A549 treated with dexamethasone at 1 μM for 4 hours (cell line): ENCODE measurements around the gene B3GNT2. TPM values are rescaled to one million over a fixed set of nuclear protein-coding genes. Genes with fewer than 3 reads are reported as not detected.

Source experiments
- total RNA-seq: library from RNA; stranded (reverse); fragments of 200-300 nt; extraction: Qiagen RNA extraction; gene quantifications from 5 replicates; pipeline ENCODE4 v1.2.3, GENCODE V29; 2022

B3GNT2 gene
- 36.5 to 48.9 TPM (median 48.2 TPM) in 5 replicates for total RNA-seq

DNA sequence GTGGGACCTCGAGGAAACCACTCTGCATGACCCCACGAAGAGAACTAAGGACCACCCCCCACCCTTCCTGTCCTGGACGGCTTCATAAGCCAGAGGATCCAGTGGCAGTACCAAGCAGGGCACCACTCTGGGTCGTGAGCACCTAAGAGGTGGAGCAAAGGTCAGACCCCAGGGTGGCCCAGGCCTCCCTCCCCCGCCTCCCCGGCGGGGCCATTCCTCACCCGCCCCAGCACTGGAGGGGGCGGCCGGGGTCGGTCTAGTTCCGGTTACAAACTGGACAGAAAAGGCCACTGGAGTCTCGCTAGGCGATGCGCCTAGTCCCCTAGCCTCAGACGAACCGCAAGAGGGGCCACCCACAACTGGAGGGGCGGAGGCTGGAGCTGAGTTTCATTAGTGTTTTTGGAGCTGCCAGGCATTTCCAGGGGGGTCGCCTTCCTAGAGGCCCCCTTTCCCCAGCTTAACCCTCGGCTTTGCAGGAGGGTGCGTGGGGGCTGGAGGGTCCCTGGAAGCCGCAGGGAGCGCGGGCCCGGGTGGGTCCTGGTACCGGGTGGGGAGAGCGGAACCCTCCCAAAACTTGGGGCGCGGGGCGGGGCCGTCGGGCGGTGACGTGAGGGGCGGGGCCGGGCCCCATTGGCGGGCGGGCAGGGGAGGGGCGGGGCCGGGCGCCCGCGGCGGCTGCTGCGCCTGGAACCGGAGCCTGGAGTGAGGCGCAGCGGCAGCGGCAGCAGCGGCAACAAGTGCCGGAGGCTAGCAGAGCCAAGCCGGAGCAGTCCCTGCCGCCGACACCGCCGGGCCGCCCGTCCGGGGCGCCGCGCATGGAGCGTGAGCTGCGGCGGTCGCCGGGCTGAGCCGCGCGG, at the start of gene B3GNT2:
B3GNT2 (plus strand) TSS at position 695 of the 857 bp plus-strand sequence. CDS start 26,106 bp downstream, outside the sequence.

